Glomerular endothelial cell (primary cell): ENCODE data around the gene DACT2. TPM values are rescaled to one million over a fixed set of nuclear protein-coding genes. Genes with fewer than 3 reads are reported as not detected.
"Not testable (repeated sequence)": the region's sequence is repeated elsewhere in the genome, so short reads cannot be mapped to it uniquely, and the experiment has no call there.

Experiments
- DNase-seq: peaks from one replicate; pipeline ENCODE4 v3.0.0-alpha.2; 2011; ENCODE audit warnings: low read depth, low spot score; ENCODE audit errors: extremely low read depth
- total RNA-seq: library from RNA; depleted of rRNA; stranded (reverse); fragments of >200 nt; gene quantifications from 2 replicates; pipeline ENCODE4 v1.2.3, GENCODE V29; 2015

Gene DACT2
- total RNA-seq, 1 donor from 2014 or later = not detected

DNA sequence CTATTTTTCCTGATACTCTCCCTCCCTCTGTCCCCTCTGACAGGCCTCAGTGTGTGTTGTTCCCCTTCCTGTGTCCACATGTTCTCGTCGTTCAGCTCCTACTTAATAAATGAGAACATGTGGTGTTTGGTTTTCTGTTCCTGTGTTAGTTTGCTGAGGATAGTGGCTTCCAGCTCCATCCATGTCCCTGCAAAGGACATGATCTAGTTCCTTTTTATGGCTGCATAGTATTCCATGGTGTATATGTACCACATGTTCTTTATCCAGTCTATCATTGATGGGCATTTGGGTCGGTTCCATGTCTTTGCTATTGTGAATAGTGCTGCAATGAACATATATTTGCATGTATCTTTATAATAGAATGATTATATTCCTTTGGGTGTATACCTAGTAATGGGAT lies 51.8 kb downstream of the DACT2 start:
- not testable (repeated sequence) for DNase-seq

DNA sequence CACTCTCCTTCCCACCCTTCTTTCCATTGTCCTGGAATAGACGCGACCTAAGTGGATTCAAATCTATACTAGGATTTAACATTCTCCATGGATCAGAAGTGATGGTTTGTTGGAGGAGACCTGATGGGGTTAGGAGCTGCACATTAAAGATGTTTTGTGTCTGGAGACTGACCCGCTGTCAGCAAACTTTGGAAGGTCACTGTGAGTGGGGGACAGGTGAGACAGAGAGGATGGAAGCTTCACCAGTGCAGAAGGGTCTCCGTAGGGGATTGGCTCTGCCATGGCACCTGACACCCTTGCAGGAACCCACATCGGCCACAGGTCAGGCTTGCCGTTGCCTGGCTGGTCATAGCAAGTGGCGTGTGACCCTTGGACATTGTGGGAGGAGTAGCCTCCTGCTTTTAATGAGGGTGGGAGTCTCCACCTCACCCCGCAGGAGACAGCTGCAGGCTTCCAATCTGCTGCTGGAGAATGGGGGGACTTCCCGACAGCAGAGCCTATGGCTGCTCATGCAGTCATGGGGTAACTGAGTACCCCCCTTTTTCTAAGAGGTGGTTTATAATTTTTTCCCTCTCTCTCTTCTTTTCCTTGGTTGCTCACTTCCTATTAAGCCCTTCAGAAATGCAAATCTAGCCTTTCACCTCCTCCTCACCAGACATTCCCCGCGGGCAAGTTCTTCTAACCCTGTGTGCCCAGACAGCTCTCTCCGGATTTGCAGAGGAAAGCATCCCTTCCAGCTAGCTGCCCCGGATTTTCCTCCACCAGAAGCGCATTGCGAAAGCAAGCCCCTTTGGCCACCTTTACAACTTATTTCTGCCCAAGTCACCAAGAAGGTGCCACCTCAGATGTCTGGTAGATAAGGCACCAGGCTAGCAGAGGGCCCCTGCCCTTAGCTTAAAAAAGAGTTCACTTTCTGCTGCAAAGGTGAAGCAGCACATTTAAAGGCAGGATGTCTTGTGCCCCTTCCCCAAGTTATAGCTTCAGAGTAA lies 53.5 kb downstream of the DACT2 start:
- no peak for DNase-seq

- DNase-seq = no peak
These were observed 54.2 kb downstream of the DACT2 start for GRCh38 chr6:168265394-168265793.

- DNase-seq = no peak
These were observed 54.8 kb downstream of the DACT2 start for GRCh38 chr6:168264593-168265335.

GRCh38 chr6:168263351-168263905 lies 56.1 kb downstream of the DACT2 start:
- no peak for DNase-seq

DNA sequence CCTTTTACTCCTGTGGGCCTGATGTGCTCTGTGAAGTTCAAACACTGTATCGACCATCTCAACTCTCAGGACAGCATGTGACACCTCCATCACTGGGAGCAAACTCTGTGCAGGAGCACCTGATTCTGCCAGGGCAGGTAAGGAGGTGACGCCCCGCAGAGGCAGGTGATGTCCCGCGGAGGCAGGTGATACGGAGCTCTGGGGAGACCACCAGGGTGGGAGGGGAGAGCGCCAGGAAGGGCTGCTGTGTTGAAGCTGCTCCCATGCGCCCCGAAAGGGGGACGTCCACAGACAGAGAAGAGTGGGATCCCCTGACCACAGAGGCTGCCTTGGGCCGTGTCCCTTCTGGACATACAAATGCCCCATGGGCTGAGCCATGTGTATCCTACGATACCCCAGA lies 58.3 kb downstream of the DACT2 start:
- no peak for DNase-seq

DNA sequence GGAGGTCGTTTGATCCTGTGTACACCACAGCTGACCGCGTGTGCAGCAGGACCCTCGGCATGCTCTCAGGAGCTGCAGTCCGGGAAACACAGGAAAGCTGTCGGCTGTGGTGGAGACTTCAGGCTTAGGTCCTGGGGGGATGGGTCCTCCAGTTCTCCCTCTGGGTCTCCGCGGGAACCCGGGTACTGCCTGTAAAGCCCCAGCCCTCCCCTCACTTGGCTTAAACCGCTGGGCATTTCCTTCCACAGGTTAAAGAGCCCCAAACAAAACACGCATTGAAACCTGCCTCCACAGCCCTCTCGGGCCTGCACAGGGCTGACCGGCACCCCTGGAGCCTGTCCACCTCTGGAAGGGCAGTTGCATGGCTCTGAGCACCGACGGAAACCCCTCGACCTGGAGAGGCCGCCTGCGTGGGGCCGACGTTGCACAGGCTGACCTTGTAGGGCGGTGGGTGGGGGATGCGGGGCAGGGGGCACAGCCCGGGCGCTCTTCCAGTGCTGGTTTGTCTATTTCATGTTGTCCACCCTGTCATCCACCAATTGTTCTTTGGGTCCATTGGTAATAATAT lies 59.1 kb downstream of the DACT2 start:
- no peak for DNase-seq

- DNase-seq = no peak
These were observed 60.8 kb downstream of the DACT2 start for GRCh38 chr6:168258795-168259194.

DNA sequence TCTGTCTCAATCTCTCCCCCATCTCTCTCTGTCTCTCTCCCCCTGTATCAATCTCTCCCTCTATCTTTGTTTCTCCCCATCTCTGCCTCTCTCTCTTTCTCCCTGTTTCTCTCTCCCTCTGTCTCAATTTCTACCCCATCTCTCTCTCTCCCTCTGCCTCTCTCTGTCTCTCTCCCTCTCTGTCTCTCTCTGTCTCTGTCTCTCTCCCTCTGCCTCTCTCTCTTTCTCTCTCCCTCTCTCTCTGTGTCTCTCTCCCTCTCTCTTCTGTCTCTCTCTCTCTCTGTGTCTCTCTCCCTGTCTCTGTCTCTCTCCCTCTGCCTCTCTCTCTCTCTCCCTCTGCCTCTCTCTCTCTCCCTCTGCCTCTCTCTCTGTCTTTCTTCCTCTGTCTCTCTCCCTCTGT lies 62.6 kb downstream of the DACT2 start:
- DNase-seq = no peak

Other genes with a start within 250 kb of the DACT2 start
- gene FRMD1, start 240.6 kb downstream of the DACT2 start, total RNA-seq = not detected in 2 replicates
- gene SMOC2, start 121.4 kb upstream of the DACT2 start, total RNA-seq = not detected in 2 replicates